K562 (cell line): ENCODE measurements around the gene R3HDM1. TPM values are rescaled to one million over a fixed set of nuclear protein-coding genes. Genes with fewer than 3 reads are reported as not detected.

Source experiments
- ARID1B ChIP-seq: fragments of 450-650 bp; IDR thresholded peaks from 2 replicates; pipeline ENCODE4 v1.6.1; 2016; ENCODE audit warnings: antibody characterized with exemption, mild to moderate bottlenecking, inconsistent platforms
- CHD1 ChIP-seq: fragments of 200-600 bp; sonication (generic); IDR thresholded peaks from one replicate; pipeline ENCODE4 v1.6.1; 2012; ENCODE audit warnings: mild to moderate bottlenecking, moderate library complexity, low read length, inconsistent platforms
- CSDE1 ChIP-seq, 2 experiments: fragments of 450-650 bp; IDR thresholded peaks; 2 replicates each; pipeline ENCODE4 v1.6.1; 2016; ENCODE audit warnings: mild to moderate bottlenecking in 1 of 2
- CTCF ChIP-seq, 3 experiments: IDR thresholded peaks in 2 of 3; conservative IDR thresholded peaks in 1 of 3; 2 replicates each; pipeline ENCODE4 v1.5.1; 2011 to 2012; ENCODE audit warnings: low read length in 3 of 3, mild to moderate bottlenecking in 3 of 3, control low read depth in 2 of 3, improper control_type of control experiment in 1 of 3, inconsistent platforms in 1 of 3, low read depth in 1 of 3, mixed read lengths in 1 of 3, moderate library complexity in 1 of 3; ENCODE audit not compliant: insufficient read depth in 2 of 3
- DDX20 ChIP-seq: fragments of 450-650 bp; IDR thresholded peaks from 2 replicates; pipeline ENCODE4 v1.6.1; 2016; ENCODE audit warnings: missing genetic modification characterization, low read depth, mild to moderate bottlenecking, missing compliant biosample characterization, moderate library complexity
- ESRRA ChIP-seq: fragments of 450-650 bp; IDR thresholded peaks from 2 replicates; pipeline ENCODE4 v1.6.1; 2014; ENCODE audit warnings: low read depth, mild to moderate bottlenecking, moderate library complexity, borderline replicate concordance
- KLF6 ChIP-seq: fragments of 250-450 bp; sonication (Bioruptor Pico); IDR thresholded peaks from 2 replicates; pipeline ENCODE4 v1.4.0; 2020; ENCODE audit warnings: mild to moderate bottlenecking, moderate library complexity, borderline replicate concordance
- MAFG ChIP-seq: fragments of 450-650 bp; conservative IDR thresholded peaks from 2 replicates; pipeline ENCODE4 v1.6.1; 2016; ENCODE audit warnings: missing genetic modification characterization, missing compliant biosample characterization
- NFXL1 ChIP-seq: fragments of 450-650 bp; formaldehyde crosslinking; IDR thresholded peaks from 2 replicates; pipeline ENCODE4 v1.4.0; 2021; ENCODE audit warnings: mild to moderate bottlenecking
- PYGO2 ChIP-seq: fragments of 450-650 bp; IDR thresholded peaks from 2 replicates; pipeline ENCODE4 v1.6.1; 2016; ENCODE audit warnings: mild to moderate bottlenecking, missing genetic modification characterization, moderate library complexity, missing compliant biosample characterization
- RB1 ChIP-seq: fragments of 450-650 bp; IDR thresholded peaks from 2 replicates; pipeline ENCODE4 v1.6.1; 2017; ENCODE audit warnings: low read depth, mild to moderate bottlenecking
- RERE ChIP-seq: sonication (generic); formaldehyde crosslinking; IDR thresholded peaks from 2 replicates; pipeline ENCODE4 v1.8.0; 2023; ENCODE audit warnings: missing genetic modification reagents, mild to moderate bottlenecking, borderline replicate concordance
- SMAD3 ChIP-seq: fragments of 450-650 bp; formaldehyde crosslinking; conservative IDR thresholded peaks from 2 replicates; pipeline ENCODE4 v1.4.0; 2020; ENCODE audit warnings: mild to moderate bottlenecking
- TRIM24 ChIP-seq, 2 experiments: fragments of 450-650 bp; IDR thresholded peaks; 2 replicates each; pipeline ENCODE4 v1.6.1; 2016
- WHSC1 ChIP-seq: IDR thresholded peaks from one replicate; pipeline ENCODE4 v1.6.1; 2012; ENCODE audit warnings: low read length, control low read depth, inconsistent platforms
- ZNF124 ChIP-seq: sonication (generic); formaldehyde crosslinking; IDR thresholded peaks from 2 replicates; pipeline ENCODE4 v1.8.1; 2022; ENCODE audit warnings: missing genetic modification reagents
- ZNF584 ChIP-seq: fragments of 200-800 bp; sonication (Bioruptor generic); IDR thresholded peaks from 2 replicates; pipeline ENCODE4 v1.6.1; 2016; ENCODE audit warnings: low read depth, mild to moderate bottlenecking, missing genetic modification characterization, missing compliant biosample characterization
- ZNF699 ChIP-seq: fragments of 250-450 bp; sonication (Bioruptor Pico); IDR thresholded peaks from 2 replicates; pipeline ENCODE4 v1.8.0; 2021; ENCODE audit warnings: mild to moderate bottlenecking, moderate library complexity; ENCODE audit not compliant: insufficient replicate concordance
- polyA plus RNA-seq, 8 experiments: library from polyadenylated mRNA; depleted of rRNA in 4 of 8; stranded (reverse) in 5 of 8; unstranded in 3 of 8; fragments of >200 nt; fragmentation: Nextera tagmentation in 2 of 8; fragmentation: Illumina TruSeq in 1 of 8; extraction: Ambion mirVana in 2 of 8; extraction: Trizol in 1 of 8; gene quantifications; 2 replicates each; pipeline versions ENCODE4 v1.2.1 to v1.2.3, GENCODE V29; 2011 to 2014; ENCODE audit warnings: inconsistent platforms in 1 of 8, missing spikeins in 1 of 8
- total RNA-seq, 7 experiments: library from RNA; depleted of rRNA in 6 of 7; stranded (reverse); fragments of >200 nt in 6 of 7; fragmentation: Illumina TruSeq in 2 of 7; extraction: Trizol in 2 of 7; gene quantifications; 2 replicates each; pipeline versions ENCODE4 v1.2.1 to v1.2.3, GENCODE V29; 2011 to 2021; ENCODE audit warnings: low replicate concordance in 1 of 7
- TF ChIP-seq, protein P1 (sequence below): fragments of 450-650 bp; conservative IDR thresholded peaks from 2 replicates; pipeline ENCODE4 v1.6.1; 2016; ENCODE audit warnings: missing genetic modification characterization, low read depth, mild to moderate bottlenecking, missing compliant biosample characterization, moderate library complexity

R3HDM1 gene
- total and polyA plus RNA-seq, 9 of the 15 experiments (the other 6 are each of a cell fraction or from before 2014, with no cell fraction given): 12.4 to 89.4 (median 31.0) TPM

DNA sequence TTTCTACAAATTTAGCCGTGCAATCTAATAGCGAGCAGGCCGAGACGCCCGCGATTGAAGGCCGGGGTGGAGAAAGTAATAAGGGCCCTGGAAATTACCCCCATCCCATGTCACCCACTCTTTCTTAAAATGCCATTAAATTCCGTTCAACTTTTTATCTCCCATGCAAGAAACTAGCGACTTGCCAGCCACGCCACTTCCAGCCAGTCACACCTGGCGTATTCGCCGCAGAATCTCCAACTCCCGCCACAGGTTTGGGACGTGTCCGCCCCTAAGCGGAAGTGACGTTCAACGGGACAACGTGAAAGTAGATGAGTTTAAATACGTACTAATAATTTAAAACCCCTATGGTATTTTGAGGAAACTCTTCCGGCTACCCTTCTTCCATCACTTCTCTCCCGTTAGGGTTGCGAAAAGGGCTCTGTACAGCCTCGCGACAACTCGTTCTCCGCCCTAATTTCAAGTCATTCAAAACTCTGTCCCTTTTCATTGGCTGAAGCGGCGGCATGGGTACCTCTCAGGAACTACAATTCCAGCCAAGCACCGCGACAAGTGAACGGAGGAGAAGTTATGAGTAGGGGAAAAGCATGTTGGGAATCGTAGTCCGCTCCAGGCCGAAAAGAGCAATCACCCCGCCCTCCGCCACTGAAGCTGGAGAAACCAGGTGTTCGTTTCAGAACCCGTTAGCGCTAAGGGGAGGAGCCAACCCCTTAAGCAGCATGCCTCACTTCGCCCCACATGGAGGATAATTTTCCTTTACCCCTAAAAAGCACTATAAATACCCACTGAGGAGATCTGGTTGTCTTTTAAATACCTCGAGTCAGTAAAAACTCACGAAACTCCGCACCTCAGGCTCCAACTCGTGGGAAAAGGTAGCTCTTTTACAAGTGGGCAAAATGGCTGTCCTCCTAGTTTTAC is 712 bp upstream of the R3HDM1 start, which contains the start of gene ZRANB3 (continued):
- TF ChIP-seq RERE (CRISPR knock-in tag) (no peak), CHD1 (no peak), DDX20 (tag) (no peak), WHSC1 (no peak), ARID1B (no peak), NFXL1 (CRISPR knock-in tag) (no peak), SMAD3 (CRISPR knock-in tag) (no peak), TRIM24 (IDR thresholded peaks at IDR 0.05) (no peak), ZNF699 (CRISPR knock-in tag) (no peak), MAFG (tag) (no peak), KLF6 (CRISPR knock-in tag) (no peak), ESRRA (no peak), ZNF584 (no peak; the same call in 1 of the 2 replicates), RB1 (peak; percentile 25; the same call in 1 of the 2 replicates), CSDE1 (IDR thresholded peaks at IDR 0.05) (no peak), PYGO2 (tag) (no peak), ZNF124 (no peak), CTCF (IDR thresholded peaks at IDR 0.05 in 2 of 3, conservative IDR thresholded peaks at IDR 0.05 in 1 of 3; ENCODE audit: insufficient read depth in 2 of 3, low read depth in 1 of 3, low read length in 3 of 3) (no peak; a peak in 1 of 6 replicates)
- TF ChIP-seq, protein P1, sequence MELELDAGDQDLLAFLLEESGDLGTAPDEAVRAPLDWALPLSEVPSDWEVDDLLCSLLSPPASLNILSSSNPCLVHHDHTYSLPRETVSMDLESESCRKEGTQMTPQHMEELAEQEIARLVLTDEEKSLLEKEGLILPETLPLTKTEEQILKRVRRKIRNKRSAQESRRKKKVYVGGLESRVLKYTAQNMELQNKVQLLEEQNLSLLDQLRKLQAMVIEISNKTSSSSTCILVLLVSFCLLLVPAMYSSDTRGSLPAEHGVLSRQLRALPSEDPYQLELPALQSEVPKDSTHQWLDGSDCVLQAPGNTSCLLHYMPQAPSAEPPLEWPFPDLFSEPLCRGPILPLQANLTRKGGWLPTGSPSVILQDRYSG (tag): no peak
